HS-27A (cell line): ENCODE measurements around the gene BUD23.
A peak's percentile ranks its signal among the peaks of the same experiment; 100 is the strongest.
"Not testable (repeated sequence)": the region's sequence is repeated elsewhere in the genome, so short reads cannot be mapped to it uniquely, and the experiment has no call there.

Experiments
- DNase-seq: peaks from one replicate; pipeline ENCODE4 v3.0.0-alpha.2; 2012; ENCODE audit warnings: low read depth, missing footprints

BUD23 gene

GRCh38 chr7:73683056-73683787, at the start of gene BUD23, which contains the start of gene DNAJC30:
Gene BUD23 (plus strand): TSS chr7:73683597. CDS start chr7:73683626, 29 bp downstream.
Gene DNAJC30 (minus strand): TSS chr7:73683453. CDS start chr7:73683423, 30 bp downstream.
- DNase-seq: peak; percentile 80

- DNase-seq: no peak
Observed at GRCh38 chr7:73633844-73634243, 49.6 kb upstream of the BUD23 start.

- DNase-seq: no peak
Observed at GRCh38 chr7:73635428-73636200, 47.8 kb upstream of the BUD23 start.

GRCh38 chr7:73638911-73639310, 44.5 kb upstream of the BUD23 start:
- DNase-seq: no peak

GRCh38 chr7:73642834-73643233, 40.6 kb upstream of the BUD23 start:
- DNase-seq: no peak

GRCh38 chr7:73644688-73645286, 38.6 kb upstream of the BUD23 start:
- DNase-seq: no peak

GRCh38 chr7:73645643-73646174, 37.7 kb upstream of the BUD23 start:
- no peak for DNase-seq

GRCh38 chr7:73646785-73647724, 36.3 kb upstream of the BUD23 start:
- DNase-seq: no peak

- no peak for DNase-seq
Observed at GRCh38 chr7:73647725-73648592, 35.4 kb upstream of the BUD23 start.

GRCh38 chr7:73648593-73649332, 34.6 kb upstream of the BUD23 start:
- DNase-seq: no peak

- DNase-seq: no peak
Observed at GRCh38 chr7:73649576-73649975, 33.8 kb upstream of the BUD23 start.

- no peak for DNase-seq
Observed at GRCh38 chr7:73650524-73650923, 32.9 kb upstream of the BUD23 start.

GRCh38 chr7:73652541-73652949, 30.9 kb upstream of the BUD23 start:
- DNase-seq: no peak

GRCh38 chr7:73655309-73655708, 28.1 kb upstream of the BUD23 start:
- DNase-seq: not testable (repeated sequence)

GRCh38 chr7:73659983-73660382, 23.4 kb upstream of the BUD23 start:
- DNase-seq: no peak

- DNase-seq: not testable (repeated sequence)
Observed at GRCh38 chr7:73660594-73660993, 22.8 kb upstream of the BUD23 start.

GRCh38 chr7:73663033-73663432, 20.4 kb upstream of the BUD23 start:
- no peak for DNase-seq

GRCh38 chr7:73667344-73668102, 15.9 kb upstream of the BUD23 start, which contains the start of gene VPS37D:
Gene VPS37D (plus strand): TSS chr7:73667831. CDS start chr7:73667959, 128 bp downstream.
- peak; percentile 36 for DNase-seq
